Fibroblast of the conjunctiva (primary cell): Measurements from ENCODE around the gene KRTAP9-2.
"Not testable (repeated sequence)": the region's sequence is repeated elsewhere in the genome, so short reads cannot be mapped to it uniquely, and the experiment has no call there.

Experiments
- DNase-seq: peaks from one replicate; pipeline ENCODE4 v3.0.0-alpha.2; 2010; ENCODE audit warnings: low read depth

Gene KRTAP9-2

GRCh38 chr17:41226598-41227095 lies at the start of gene KRTAP9-2:
TSS of gene KRTAP9-2 (plus strand) at chr17:41226648. CDS start at chr17:41226655, 7 bp downstream.
- not testable (repeated sequence) for DNase-seq

GRCh38 chr17:41176744-41177387 lies 49.6 kb upstream of the KRTAP9-2 start:
- DNase-seq, result no peak

GRCh38 chr17:41177727-41178271 lies 48.6 kb upstream of the KRTAP9-2 start, which contains the start of gene KRTAP4-2:
TSS of gene KRTAP4-2 (minus strand) at chr17:41178221. CDS start at chr17:41178164, 57 bp downstream.
- DNase-seq, result no peak

- no peak for DNase-seq
Measured at GRCh38 chr17:41178341-41178740, 48.1 kb upstream of the KRTAP9-2 start.

GRCh38 chr17:41178843-41179616 lies 47.4 kb upstream of the KRTAP9-2 start:
- no peak for DNase-seq

- no peak for DNase-seq
Measured at GRCh38 chr17:41184480-41184961, 41.9 kb upstream of the KRTAP9-2 start, which contains the start of gene KRTAP4-1. TSS of gene KRTAP4-1 (minus strand) at chr17:41184911. CDS start at chr17:41184854, 57 bp downstream.

- DNase-seq, result no peak
Measured at GRCh38 chr17:41185001-41185400, 41.4 kb upstream of the KRTAP9-2 start.

- DNase-seq, result no peak
Measured at GRCh38 chr17:41186872-41187271, 39.6 kb upstream of the KRTAP9-2 start.

GRCh38 chr17:41189837-41190318 lies 36.6 kb upstream of the KRTAP9-2 start, which contains the start of gene KRTAP9-1:
TSS of gene KRTAP9-1 (plus strand) at chr17:41189887. CDS start at chr17:41189887, 0 bp downstream.
- not testable (repeated sequence) for DNase-seq

- no peak for DNase-seq
Measured at GRCh38 chr17:41190328-41190727, 36.1 kb upstream of the KRTAP9-2 start.

GRCh38 chr17:41196068-41196467 lies 30.4 kb upstream of the KRTAP9-2 start:
- DNase-seq, result no peak

- DNase-seq, result no peak
Measured at GRCh38 chr17:41199421-41200078, 26.9 kb upstream of the KRTAP9-2 start.

- DNase-seq, result no peak
Measured at GRCh38 chr17:41211845-41212466, 14.5 kb upstream of the KRTAP9-2 start.

GRCh38 chr17:41212524-41213169 lies 13.8 kb upstream of the KRTAP9-2 start:
- DNase-seq, result no peak

- no peak for DNase-seq
Measured at GRCh38 chr17:41215681-41216080, 10.8 kb upstream of the KRTAP9-2 start.

- no peak for DNase-seq
Measured at GRCh38 chr17:41223821-41224220, 2.6 kb upstream of the KRTAP9-2 start.

- DNase-seq, result no peak
Measured at GRCh38 chr17:41226051-41226450, 397 bp upstream of the KRTAP9-2 start.

- DNase-seq, result no peak
Measured at GRCh38 chr17:41230094-41230493, 3.6 kb downstream of the KRTAP9-2 start.

GRCh38 chr17:41231731-41232130 lies 5.3 kb downstream of the KRTAP9-2 start:
- no peak for DNase-seq

GRCh38 chr17:41232399-41233105 lies 6.1 kb downstream of the KRTAP9-2 start, which contains the start of gene KRTAP9-3:
TSS of gene KRTAP9-3 (plus strand) at chr17:41232449. CDS start at chr17:41232502, 53 bp downstream.
- DNase-seq, result not testable (repeated sequence)
